Subcutaneous abdominal adipose tissue (tissue), 5 donors: ENCODE results near the gene DPP6.

Source experiments
- H3K27ac ChIP-seq: one replicate; pipeline ENCODE4 v1.7.0; 2013; ENCODE audit warnings: low read depth, mild to moderate bottlenecking, inconsistent platforms, low read length, moderate library complexity
- H3K27me3 ChIP-seq, 5 donors: one replicate each; pipeline ENCODE4 v1.7.0; 2013; ENCODE audit warnings: low read length in 5 of 5, inconsistent platforms in 1 of 5; ENCODE audit not compliant: control insufficient read depth in 5 of 5, insufficient read depth in 4 of 5
- H3K36me3 ChIP-seq, 5 donors: one replicate each; pipeline ENCODE4 v1.7.0; 2013; ENCODE audit warnings: low read length in 5 of 5; ENCODE audit not compliant: control insufficient read depth in 5 of 5, insufficient read depth in 5 of 5
- H3K4me1 ChIP-seq, 5 donors: one replicate each; pipeline ENCODE4 v1.7.0; 2013; ENCODE audit warnings: low read length in 5 of 5, mild to moderate bottlenecking in 3 of 5, moderate library complexity in 1 of 5; ENCODE audit not compliant: control insufficient read depth in 5 of 5, insufficient read depth in 5 of 5
- H3K4me3 ChIP-seq, 5 donors: one replicate each; pipeline ENCODE4 v1.7.0; 2013; ENCODE audit warnings: low read length in 5 of 5, low read depth in 1 of 5
- H3K9ac ChIP-seq, 5 donors: one replicate each; pipeline ENCODE4 v1.7.0; 2013; ENCODE audit warnings: low read length in 5 of 5, mild to moderate bottlenecking in 4 of 5, moderate library complexity in 3 of 5
- H3K9me3 ChIP-seq, 5 donors: one replicate each; pipeline ENCODE4 v1.7.0; 2013; ENCODE audit warnings: low read length in 5 of 5; ENCODE audit not compliant: control insufficient read depth in 5 of 5
- donor health status: healthy.
- donor health status: healthy.
- donor health status: healthy.
- donor health status: healthy.
- donor health status: healthy.

Gene DPP6

DNA sequence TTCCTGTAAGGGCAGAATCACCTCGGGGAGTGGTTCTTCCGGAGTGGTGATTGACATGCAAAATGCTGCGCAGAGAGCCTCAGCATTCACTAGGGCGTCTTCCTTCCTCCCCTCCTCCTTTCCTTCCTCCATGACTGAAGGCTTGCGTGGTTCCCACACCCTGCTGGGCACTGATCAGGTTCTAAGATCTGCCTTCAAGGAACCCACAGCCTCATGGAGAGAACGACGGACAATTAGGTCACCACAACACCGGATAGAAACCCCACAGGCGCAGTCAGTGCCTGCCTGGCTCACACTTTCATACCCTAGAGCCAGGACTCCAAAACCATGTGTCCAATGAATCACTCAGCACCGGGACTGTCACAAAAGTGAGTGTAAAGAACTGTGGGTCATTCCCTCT lies 131.3 kb downstream of the DPP6 start:
- no peak overlapping the region for H3K27ac ChIP-seq
- H3K4me1 ChIP-seq = no peaks in the 10 kb centered on the region
- H3K27me3 ChIP-seq = peaks cover 0 to 20% (median 8%) of the 10 kb centered on the region in 5 donors
- H3K9ac ChIP-seq = no peak overlapping the region
- no peaks in the 10 kb centered on the region for H3K9me3 ChIP-seq
- H3K4me3 ChIP-seq = no peak overlapping the region
- no peaks in the 10 kb centered on the region for H3K36me3 ChIP-seq

DNA sequence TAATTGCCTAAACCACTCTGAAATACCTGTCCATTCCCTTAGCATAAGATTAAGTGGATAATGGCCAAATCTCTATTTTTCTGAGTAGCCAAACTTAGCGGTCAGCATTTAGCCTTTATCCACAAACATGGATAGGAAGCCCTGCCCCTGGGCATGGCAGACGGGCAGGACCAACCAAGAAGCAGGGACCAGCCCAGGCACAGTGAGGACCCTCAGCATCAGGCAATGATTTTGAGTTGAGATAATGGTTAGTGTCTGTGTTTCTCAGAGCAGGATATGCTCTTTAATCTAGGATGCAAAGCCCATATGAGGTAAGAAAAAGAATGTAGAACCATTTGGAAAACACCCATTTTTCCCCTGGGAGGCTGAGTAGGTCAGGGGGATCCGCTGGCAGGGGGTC lies 131.7 kb downstream of the DPP6 start:
- Histone ChIP-seq H3K4me3 (no peak overlapping the region), H3K27me3 (peaks cover 0 to 20% (median 8%) of the 10 kb centered on the region in 5 donors), H3K4me1 (no peaks in the 10 kb centered on the region), H3K27ac (no peak overlapping the region), H3K9me3 (no peaks in the 10 kb centered on the region), H3K9ac (no peak overlapping the region), H3K36me3 (no peaks in the 10 kb centered on the region)

DNA sequence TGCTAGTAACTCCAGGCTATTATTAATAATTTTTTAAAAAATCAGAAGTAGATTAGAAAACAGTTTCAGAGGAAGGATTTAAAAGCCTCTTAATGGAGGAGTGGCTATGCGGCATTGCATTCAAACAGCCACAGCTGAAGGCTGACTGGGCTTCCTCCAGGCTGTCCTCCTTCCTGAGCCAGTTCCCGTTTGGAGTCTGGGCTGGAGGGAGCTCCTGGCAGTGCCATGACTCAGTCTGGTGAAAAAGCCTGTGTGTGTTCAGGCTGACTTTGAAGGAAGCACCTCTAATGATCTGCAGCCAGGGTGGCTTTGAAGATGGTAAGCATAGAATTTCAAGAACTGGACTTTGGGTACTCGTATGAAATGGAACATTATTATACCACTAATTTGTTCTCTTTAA lies 134.6 kb downstream of the DPP6 start:
- Histone ChIP-seq H3K27ac (no peak overlapping the region), H3K4me3 (no peak overlapping the region), H3K4me1 (no peaks in the 10 kb centered on the region), H3K36me3 (no peaks in the 10 kb centered on the region), H3K27me3 (peaks cover 0 to 20% (median 8%) of the 10 kb centered on the region in 5 donors), H3K9ac (no peak overlapping the region), H3K9me3 (no peaks in the 10 kb centered on the region)

DNA sequence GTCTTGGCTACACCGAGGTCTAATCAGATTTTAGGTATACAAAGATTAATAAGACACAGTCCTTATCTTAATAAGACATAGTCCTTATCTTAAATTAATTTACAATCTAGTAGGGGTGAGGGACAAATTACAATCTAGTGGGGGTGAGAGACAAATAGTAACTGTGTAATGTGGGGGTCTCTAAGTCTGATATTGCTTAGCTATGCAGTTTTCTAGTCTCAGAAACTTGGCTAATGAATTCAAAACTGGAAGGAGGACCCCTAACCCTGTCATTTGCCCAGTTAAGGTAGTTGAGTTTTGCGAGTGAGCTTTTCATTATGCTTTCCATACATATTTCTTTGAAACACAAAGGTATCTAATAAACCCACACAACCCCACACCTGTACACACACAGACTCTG lies 136.1 kb downstream of the DPP6 start:
- Histone ChIP-seq H3K9ac (no peak overlapping the region), H3K36me3 (no peaks in the 10 kb centered on the region)

DNA sequence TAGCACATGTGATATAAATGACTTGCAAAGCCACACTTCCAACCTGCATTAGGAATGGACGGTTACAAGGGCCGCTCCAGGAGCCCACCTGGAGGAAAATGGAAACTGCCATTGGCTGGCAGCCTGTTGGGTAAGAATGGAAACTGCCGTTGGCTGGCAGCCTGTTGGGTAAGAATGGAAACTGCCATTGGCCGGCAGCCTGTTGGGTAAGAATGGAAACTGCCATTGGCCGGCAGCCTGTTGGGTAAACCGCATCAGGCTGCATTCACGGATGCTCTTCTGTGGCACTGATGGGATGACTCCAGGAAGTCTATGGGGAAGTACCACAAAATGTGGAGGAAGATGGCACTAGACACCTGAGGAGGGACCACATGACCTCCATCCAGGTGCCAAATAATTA lies 143.1 kb downstream of the DPP6 start:
- no peaks in the 10 kb centered on the region for H3K27me3 ChIP-seq
- no peak overlapping the region for H3K9ac ChIP-seq
- H3K27ac ChIP-seq = no peak overlapping the region
- no peaks in the 10 kb centered on the region for H3K4me1 ChIP-seq
- no peak overlapping the region for H3K4me3 ChIP-seq
- peaks cover 0 to 2% (median 0%) of the 10 kb centered on the region in 5 donors for H3K9me3 ChIP-seq
- H3K36me3 ChIP-seq = no peaks in the 10 kb centered on the region

More for the DNA sequence above, 136.1 kb downstream of the DPP6 start:
- Histone ChIP-seq H3K4me3 (no peak overlapping the region), H3K27me3 (peaks cover 0 to 9% (median 3%) of the 10 kb centered on the region in 5 donors), H3K27ac (no peak overlapping the region), H3K9me3 (no peaks in the 10 kb centered on the region), H3K4me1 (no peaks in the 10 kb centered on the region)

DNA sequence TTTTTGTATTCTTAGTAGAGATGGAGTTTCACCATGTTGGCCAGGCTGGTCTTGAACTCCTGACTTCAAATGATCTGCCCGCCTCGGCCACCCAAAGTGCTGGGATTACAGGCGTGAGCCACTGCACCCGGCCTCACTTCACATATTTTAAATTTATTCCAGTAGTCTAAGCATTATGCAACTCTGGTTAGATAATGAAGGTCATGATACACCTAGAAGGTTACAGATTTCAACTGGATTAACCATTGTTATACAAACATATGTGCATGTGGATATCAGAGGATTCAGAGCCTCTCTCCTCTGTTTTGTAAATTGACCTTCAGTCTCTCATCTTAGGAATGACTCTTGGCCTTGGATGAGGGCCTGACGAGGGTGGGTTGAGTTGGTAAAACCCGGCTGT lies 146.3 kb downstream of the DPP6 start:
- Histone ChIP-seq H3K27me3 (no peaks in the 10 kb centered on the region), H3K36me3 (no peaks in the 10 kb centered on the region), H3K4me3 (no peak overlapping the region), H3K9ac (no peak overlapping the region), H3K4me1 (no peaks in the 10 kb centered on the region), H3K27ac (no peak overlapping the region), H3K9me3 (peaks cover 0 to 2% (median 0%) of the 10 kb centered on the region in 5 donors)

DNA sequence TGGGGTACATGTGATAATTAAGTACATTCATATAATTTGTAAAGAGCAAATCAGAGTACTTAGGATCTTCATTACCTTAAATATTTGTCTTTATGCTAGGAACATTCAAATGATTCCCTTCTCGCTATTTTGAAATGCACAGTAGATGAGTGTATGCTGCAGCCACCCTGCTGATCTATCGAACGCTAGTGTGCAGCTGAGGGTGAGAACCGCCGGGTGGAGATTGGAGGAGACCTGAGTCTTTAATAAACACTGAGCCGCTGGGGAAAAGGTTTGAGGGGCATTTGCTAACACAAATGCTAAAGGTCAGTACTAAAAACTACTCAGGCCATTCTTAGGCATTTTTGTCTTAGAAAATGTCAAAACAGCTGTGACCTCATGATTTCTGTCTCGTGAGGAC lies 148.0 kb downstream of the DPP6 start:
- no peak overlapping the region for H3K27ac ChIP-seq
- H3K27me3 ChIP-seq = no peaks in the 10 kb centered on the region
- no peak overlapping the region for H3K9ac ChIP-seq
- H3K9me3 ChIP-seq = peaks cover 0 to 3% (median 0%) of the 10 kb centered on the region in 5 donors
- no peaks in the 10 kb centered on the region for H3K36me3 ChIP-seq
- no peaks in the 10 kb centered on the region for H3K4me1 ChIP-seq
- no peak overlapping the region for H3K4me3 ChIP-seq

DNA sequence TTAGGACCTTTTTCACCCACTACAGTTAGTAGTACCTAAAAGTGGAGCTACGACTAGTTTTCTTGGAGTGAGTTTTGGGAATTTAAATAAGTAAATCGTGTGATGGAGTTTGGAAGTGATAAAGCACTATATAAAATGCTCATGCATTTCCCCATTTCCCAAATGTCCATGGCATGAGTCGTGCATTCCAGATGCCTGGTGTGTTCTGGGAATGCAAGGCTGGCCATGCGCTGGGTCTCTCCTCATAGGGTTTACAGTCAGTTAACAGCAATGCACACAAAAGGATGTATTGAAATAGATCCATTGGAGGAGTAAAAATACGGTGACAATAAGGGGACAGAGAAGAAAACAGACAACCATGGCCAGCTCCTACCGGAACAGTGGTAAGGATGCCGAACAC lies 149.8 kb downstream of the DPP6 start:
- no peak overlapping the region for H3K27ac ChIP-seq
- H3K27me3 ChIP-seq = no peaks in the 10 kb centered on the region
- no peaks in the 10 kb centered on the region for H3K4me1 ChIP-seq
- no peak overlapping the region for H3K4me3 ChIP-seq
- no peaks in the 10 kb centered on the region for H3K36me3 ChIP-seq
- H3K9me3 ChIP-seq = peaks cover 0 to 3% (median 0%) of the 10 kb centered on the region in 5 donors
- H3K9ac ChIP-seq = no peak overlapping the region

DNA sequence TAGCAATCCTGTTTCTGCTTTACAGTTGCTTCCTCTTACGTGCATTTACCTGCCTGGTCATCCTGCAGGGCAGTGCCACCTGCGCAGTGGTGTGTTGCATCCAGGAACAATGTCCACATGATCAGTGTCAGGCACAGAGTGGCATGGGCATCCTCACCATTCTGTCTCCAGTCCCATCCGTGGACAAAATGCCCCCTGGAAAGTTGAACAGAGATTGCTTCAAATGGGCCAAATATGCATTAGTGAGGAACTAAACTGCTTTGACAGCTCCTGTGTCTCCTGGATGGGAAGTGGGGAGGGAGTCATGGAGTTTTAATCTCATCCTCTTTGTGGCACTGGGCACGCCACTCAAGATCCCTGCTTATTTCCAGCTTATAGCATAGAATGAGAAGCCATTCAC lies 151.8 kb downstream of the DPP6 start:
- Histone ChIP-seq H3K4me1 (no peaks in the 10 kb centered on the region), H3K9me3 (peaks cover 0 to 3% (median 0%) of the 10 kb centered on the region in 5 donors), H3K4me3 (no peak overlapping the region), H3K9ac (no peak overlapping the region), H3K27ac (no peak overlapping the region), H3K27me3 (no peaks in the 10 kb centered on the region), H3K36me3 (no peaks in the 10 kb centered on the region)

DNA sequence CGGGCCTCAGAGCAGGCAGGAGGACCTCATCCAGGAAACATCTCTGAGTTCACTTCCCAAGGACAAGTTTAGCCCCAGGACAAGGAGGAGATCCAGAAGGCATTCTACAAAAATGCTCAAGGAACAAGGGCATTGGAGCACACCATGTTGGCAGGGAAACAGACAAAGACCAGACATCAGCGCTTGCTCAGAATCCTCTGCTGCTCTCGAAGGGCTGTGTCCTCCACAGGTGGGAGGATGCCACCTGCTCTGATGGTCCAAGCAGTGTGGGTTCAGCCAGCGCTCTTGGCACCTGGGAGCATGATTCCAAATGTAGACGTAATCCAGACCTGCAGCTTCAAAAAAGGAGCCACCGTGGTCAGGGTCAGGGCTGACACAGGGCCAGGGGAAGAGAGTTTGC lies 160.7 kb downstream of the DPP6 start:
- Histone ChIP-seq H3K9ac (no peak overlapping the region), H3K27me3 (no peaks in the 10 kb centered on the region), H3K36me3 (no peaks in the 10 kb centered on the region), H3K4me1 (no peaks in the 10 kb centered on the region), H3K4me3 (no peak overlapping the region), H3K9me3 (peaks cover 0 to 3% (median 0%) of the 10 kb centered on the region in 5 donors), H3K27ac (no peak overlapping the region)
